Activated B cell treated with CpG ODN at 0.5 μM for 24 hours (primary cell): ENCODE measurements around the gene CHMP1A. TPM values are rescaled to one million over a fixed set of nuclear protein-coding genes. Genes with fewer than 3 reads are reported as not detected.

Experiments used
- ATAC-seq: fragments of 200-7000 bp; cut with Tn5 transposase; one replicate; pipeline ENCODE4 v1.10.0; 2021; ENCODE audit warnings: low read depth, mild to moderate bottlenecking, moderate library complexity
- CTCF ChIA-PET: fragments of 350-600 bp; sonication (Branson Sonifier 250); formaldehyde crosslinking; loops from one replicate; lab custom pipeline; 2021; ENCODE audit warnings: antibody characterized with exemption; lab: Charles Lee
- POLR2A ChIA-PET: fragments of 350-600 bp; sonication (Branson Sonifier 250); formaldehyde crosslinking; loops from one replicate; lab custom pipeline; 2021; ENCODE audit warnings: antibody characterized with exemption; lab: Charles Lee
- DNase-seq: peaks from one replicate; pipeline ENCODE4 v3.0.0; 2022
- H3K27ac Mint-ChIP-seq: one replicate; pipeline ENCODE4 v1.8.0; 2020; ENCODE audit warnings: mixed read lengths
- H3K27me3 Mint-ChIP-seq: one replicate; pipeline ENCODE4 v1.8.0; 2021; ENCODE audit warnings: mixed read lengths
- H3K36me3 Mint-ChIP-seq: one replicate; pipeline ENCODE4 v1.8.0; 2021; ENCODE audit warnings: low read depth, mixed read lengths
- H3K4me1 Mint-ChIP-seq: one replicate; pipeline ENCODE4 v1.8.0; 2021; ENCODE audit warnings: mixed read lengths
- H3K4me3 Mint-ChIP-seq: one replicate; pipeline ENCODE4 v1.8.0; 2020; ENCODE audit warnings: mild to moderate bottlenecking, mixed read lengths
- H3K9me3 Mint-ChIP-seq: one replicate; pipeline ENCODE4 v1.8.0; 2020; ENCODE audit warnings: mixed read lengths
- intact Hi-C: fragments of 100-400 bp; cut with micrococcal nuclease; formaldehyde crosslinking; loops from one replicate; pipeline ENCODE4 v1.15.1; 2024
- total RNA-seq: library from RNA; stranded (reverse); gene quantifications from 2 replicates; pipeline ENCODE4 v1.2.3, GENCODE V29; 2022
- TF ChIP-seq, protein P1 (sequence below): fragments of 200-600 bp; IDR thresholded peaks from one replicate; pipeline ENCODE4 v1.8.0; 2022; ENCODE audit warnings: antibody characterized with exemption, mild to moderate bottlenecking

Gene CHMP1A
- total RNA-seq, 1 donor from 2014 or later = 98.7 TPM

DNA sequence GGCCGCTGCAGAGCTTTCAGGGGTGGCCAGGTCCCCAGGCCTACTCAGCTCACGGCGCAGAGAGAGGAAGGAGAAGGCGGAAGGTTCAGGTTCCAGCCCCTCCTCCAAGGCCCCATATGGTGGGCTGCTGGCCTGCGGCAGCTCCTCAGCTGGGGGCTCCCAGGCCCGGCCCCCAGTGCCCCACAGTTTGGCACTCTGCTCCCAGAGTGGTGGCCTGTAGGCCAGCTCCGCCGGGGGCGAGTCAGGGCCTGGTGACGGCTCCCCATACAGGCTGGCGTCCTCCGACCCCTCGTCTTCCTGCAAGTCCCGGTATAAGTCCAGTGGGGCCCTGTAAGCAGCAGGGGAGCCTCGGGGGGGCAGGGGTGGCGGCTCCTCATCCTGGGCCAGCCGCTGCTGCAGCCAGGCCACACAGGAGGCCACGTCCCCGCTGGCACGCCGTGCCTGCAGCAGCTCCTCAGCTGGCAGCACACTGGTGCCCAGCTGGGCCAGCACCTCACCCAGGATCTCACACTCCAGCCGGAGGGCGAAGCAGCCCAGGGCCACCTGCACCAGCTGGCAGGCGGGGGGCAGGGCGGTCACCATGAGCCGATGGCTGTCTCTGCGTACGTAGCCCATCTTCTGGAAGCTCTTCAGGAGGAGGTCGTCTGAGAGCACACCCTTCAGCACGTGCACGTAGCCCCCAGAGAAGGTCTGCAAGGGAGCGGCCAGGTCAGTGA lies 40.3 kb upstream of the CHMP1A start:
- no peak overlapping the region for H3K4me3 Mint-ChIP-seq
- H3K4me1 Mint-ChIP-seq = peaks cover 34% of the 10 kb centered on the region
- no peak for DNase-seq
- intact Hi-C loops = no loop called here
- no peak for ATAC-seq
- ChIA-PET CTCF (interaction anchor here (3.6 kb wide), 1 partner anchor 96 kb away, joined by 30 read pairs; no protein-coding TSS in a partner anchor), POLR2A (interaction anchor here (1.5 to 1.6 kb wide), 2 partner anchors 11 to 23 kb away, joined by 4 to 7 read pairs; partner anchors contain the start of genes CDK10 and VPS9D1)
- H3K36me3 Mint-ChIP-seq = peaks cover 25% of the 10 kb centered on the region
- H3K27ac Mint-ChIP-seq = no peak overlapping the region
- TF ChIP-seq, protein P1, sequence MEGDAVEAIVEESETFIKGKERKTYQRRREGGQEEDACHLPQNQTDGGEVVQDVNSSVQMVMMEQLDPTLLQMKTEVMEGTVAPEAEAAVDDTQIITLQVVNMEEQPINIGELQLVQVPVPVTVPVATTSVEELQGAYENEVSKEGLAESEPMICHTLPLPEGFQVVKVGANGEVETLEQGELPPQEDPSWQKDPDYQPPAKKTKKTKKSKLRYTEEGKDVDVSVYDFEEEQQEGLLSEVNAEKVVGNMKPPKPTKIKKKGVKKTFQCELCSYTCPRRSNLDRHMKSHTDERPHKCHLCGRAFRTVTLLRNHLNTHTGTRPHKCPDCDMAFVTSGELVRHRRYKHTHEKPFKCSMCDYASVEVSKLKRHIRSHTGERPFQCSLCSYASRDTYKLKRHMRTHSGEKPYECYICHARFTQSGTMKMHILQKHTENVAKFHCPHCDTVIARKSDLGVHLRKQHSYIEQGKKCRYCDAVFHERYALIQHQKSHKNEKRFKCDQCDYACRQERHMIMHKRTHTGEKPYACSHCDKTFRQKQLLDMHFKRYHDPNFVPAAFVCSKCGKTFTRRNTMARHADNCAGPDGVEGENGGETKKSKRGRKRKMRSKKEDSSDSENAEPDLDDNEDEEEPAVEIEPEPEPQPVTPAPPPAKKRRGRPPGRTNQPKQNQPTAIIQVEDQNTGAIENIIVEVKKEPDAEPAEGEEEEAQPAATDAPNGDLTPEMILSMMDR = no peak
- H3K27me3 Mint-ChIP-seq = no peaks in the 10 kb centered on the region
- H3K9me3 Mint-ChIP-seq = no peaks in the 10 kb centered on the region

- CTCF ChIA-PET = no interaction called here
- H3K36me3 Mint-ChIP-seq = peaks cover 27% of the 10 kb centered on the region
- POLR2A ChIA-PET = interaction anchor here (1.6 kb wide), 1 partner anchor 11 kb away, joined by 7 read pairs; the partner anchor contains the start of gene CDK10
- H3K27ac Mint-ChIP-seq = no peak overlapping the region
- TF ChIP-seq, protein P1 = no peak
- H3K9me3 Mint-ChIP-seq = no peaks in the 10 kb centered on the region
- H3K27me3 Mint-ChIP-seq = no peaks in the 10 kb centered on the region
- H3K4me3 Mint-ChIP-seq = no peak overlapping the region
- peaks cover 29% of the 10 kb centered on the region for H3K4me1 Mint-ChIP-seq
- intact Hi-C loops = no loop called here
- DNase-seq (no peak), ATAC-seq (no peak)
Measured at GRCh38 chr16:89697161-89697615, 39.7 kb upstream of the CHMP1A start.

DNA sequence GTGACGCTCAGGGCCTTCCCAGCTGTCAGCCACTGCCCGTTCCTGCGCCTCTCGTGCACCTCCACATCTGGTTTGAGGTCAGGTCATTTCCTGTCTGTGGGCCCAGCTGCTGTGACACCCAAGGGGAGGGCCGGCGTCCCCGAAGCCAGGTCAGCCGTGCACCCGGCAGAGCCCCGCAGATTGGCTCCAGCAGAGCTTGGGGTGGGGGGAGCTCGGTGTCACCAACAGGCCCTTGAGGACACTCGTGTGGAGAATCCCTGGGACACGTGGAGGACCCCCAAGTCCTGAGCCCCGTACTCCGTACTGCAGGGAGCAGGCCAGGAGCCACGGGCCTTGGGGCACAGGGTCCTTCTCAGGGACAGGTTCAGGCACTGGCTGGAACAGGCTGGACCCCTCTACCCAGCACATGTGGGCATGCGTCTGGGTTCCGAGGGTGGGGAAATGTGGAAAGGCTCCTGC lies 39.2 kb upstream of the CHMP1A start:
- ATAC-seq (no peak), DNase-seq (no peak)
- Mint-ChIP-seq H3K27me3 (no peaks in the 10 kb centered on the region), H3K27ac (no peak overlapping the region), H3K9me3 (no peaks in the 10 kb centered on the region), H3K36me3 (peaks cover 30% of the 10 kb centered on the region), H3K4me3 (no peak overlapping the region), H3K4me1 (peaks cover 27% of the 10 kb centered on the region)
- TF ChIP-seq, protein P1 = no peak
- ChIA-PET POLR2A (interaction anchor here (1.0 kb wide), 1 partner anchor 9 kb away, joined by 7 read pairs; no protein-coding TSS in a partner anchor), CTCF (no interaction called here)
- intact Hi-C loops = no loop called here

DNA sequence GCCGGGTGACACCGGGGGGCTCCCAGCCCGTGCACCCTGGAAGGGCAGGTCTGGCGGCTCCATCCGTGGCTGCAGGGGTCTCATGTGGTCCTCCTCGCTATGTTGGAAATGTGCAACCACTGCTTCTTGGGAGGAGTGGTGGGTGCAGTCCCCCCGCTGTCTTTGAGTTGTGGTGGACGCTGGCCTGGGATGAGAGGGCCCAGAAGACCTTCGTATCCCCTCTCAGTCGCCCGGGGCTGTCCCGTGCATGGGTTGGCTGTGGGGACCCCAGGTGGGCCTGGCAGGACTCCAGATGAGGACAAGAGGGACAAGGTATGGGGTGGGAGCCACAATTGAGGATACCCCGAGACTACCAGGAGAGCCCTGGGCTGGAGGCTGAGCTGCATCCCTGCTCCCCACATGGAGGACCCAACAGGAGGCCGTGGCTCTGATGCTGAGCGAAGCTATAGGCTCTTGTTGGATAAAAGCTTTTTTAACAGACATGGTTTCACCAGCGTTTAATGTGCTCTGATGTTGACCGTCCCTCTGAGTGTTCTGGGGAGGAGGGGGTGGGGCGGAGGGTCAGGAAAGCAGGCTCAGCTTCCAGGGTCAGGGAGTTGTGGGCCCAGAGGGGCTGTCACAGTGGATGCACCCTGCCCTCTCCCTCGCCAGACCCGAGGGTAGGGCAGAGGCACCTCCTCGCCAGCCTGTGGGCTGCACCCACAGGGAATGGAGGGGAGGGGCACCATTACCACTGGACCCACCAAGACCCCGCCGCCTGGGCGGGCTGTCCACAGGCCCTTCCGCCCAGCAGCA lies 38.6 kb upstream of the CHMP1A start:
- ATAC-seq (no peak), DNase-seq (no peak)
- POLR2A ChIA-PET = interaction anchor here (0.6 to 1.0 kb wide), 2 partner anchors 10 to 17 kb away, joined by 3 to 7 read pairs; no protein-coding TSS in a partner anchor
- Mint-ChIP-seq H3K36me3 (peaks cover 35% of the 10 kb centered on the region), H3K4me3 (no peak overlapping the region), H3K27me3 (no peaks in the 10 kb centered on the region), H3K9me3 (no peaks in the 10 kb centered on the region), H3K4me1 (peaks cover 27% of the 10 kb centered on the region), H3K27ac (no peak overlapping the region)
- TF ChIP-seq, protein P1 = no peak
- intact Hi-C loops = no loop called here
- CTCF ChIA-PET = no interaction called here
